Stimulated activated naive B cell treated with anti-CD40 and anti-IgM and Interleukin-4, amounts not matched to agents 10 μg/mL and 1 μg/mL and 100 μg/mL, for 72 hours (primary cell): ENCODE results near the gene SRPX2.
A peak's percentile ranks its signal among the peaks of the same experiment; 100 is the strongest.

Source experiments
- ATAC-seq, 2 donors: fragments of 150-1000 bp; cut with Tn5 transposase; replicated peaks; 2 replicates each; pipeline ENCODE4 v1.10.0; 2021; ENCODE audit warnings: moderate library complexity in 1 of 2
- DNase-seq: peaks from one replicate; pipeline ENCODE4 v3.0.0; 2021
- H3K27ac Mint-ChIP-seq: one replicate; pipeline ENCODE4 v1.8.0; 2022; ENCODE audit warnings: mild to moderate bottlenecking, mixed read lengths
- H3K27me3 Mint-ChIP-seq, 2 donors: one replicate each; pipeline ENCODE4 v1.8.0; 2022; ENCODE audit warnings: mixed read lengths in 2 of 2
- H3K36me3 Mint-ChIP-seq, 2 donors: one replicate each; pipeline ENCODE4 v1.8.0; 2022; ENCODE audit warnings: mixed read lengths in 2 of 2, mild to moderate bottlenecking in 1 of 2
- H3K4me1 Mint-ChIP-seq, 2 donors: one replicate each; pipeline ENCODE4 v1.8.0; 2022; ENCODE audit warnings: mixed read lengths in 2 of 2, mild to moderate bottlenecking in 1 of 2
- H3K4me3 Mint-ChIP-seq, 2 donors: one replicate each; pipeline ENCODE4 v1.8.0; 2022; ENCODE audit warnings: mild to moderate bottlenecking in 2 of 2, mixed read lengths in 2 of 2, moderate library complexity in 1 of 2
- H3K9me3 Mint-ChIP-seq, 2 donors: one replicate each; pipeline ENCODE4 v1.8.0; 2022; ENCODE audit warnings: mixed read lengths in 2 of 2, mild to moderate bottlenecking in 1 of 2

The SRPX2 gene

DNA sequence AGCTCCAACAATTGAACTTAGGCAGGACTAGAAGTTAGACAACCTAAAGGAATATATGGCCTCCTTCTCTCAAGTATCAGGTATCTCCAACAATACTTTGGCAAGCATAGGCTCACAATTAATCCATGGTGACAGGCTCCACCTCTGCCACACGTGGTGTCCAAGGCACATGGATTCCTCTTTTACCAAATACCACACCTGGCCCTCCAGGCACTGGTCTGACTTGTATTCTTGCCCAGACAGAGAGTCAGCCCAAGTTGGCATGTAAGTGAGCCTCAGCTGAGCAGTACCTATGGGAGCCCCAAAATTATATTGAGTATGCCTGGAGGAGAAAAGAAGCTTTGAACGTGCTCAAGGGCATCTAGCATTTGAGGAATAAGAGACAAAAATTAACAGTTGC, 19.6 kb downstream of the SRPX2 start:
- no peaks in the 10 kb centered on the region for H3K36me3 Mint-ChIP-seq
- H3K9me3 Mint-ChIP-seq: no peaks in the 10 kb centered on the region
- no peak for DNase-seq
- H3K27ac Mint-ChIP-seq: no peak overlapping the region
- H3K4me3 Mint-ChIP-seq: no peak overlapping the region
- no peak for ATAC-seq
- H3K4me1 Mint-ChIP-seq: peaks cover 7 to 9% of the 10 kb centered on the region in 2 donors
- peaks cover 40 to 42% of the 10 kb centered on the region in 2 donors for H3K27me3 Mint-ChIP-seq

- Mint-ChIP-seq H3K4me1 (peaks cover 11 to 13% of the 10 kb centered on the region in 2 donors), H3K9me3 (no peaks in the 10 kb centered on the region), H3K27me3 (peaks cover 4 to 19% of the 10 kb centered on the region in 2 donors), H3K4me3 (no peak overlapping the region), H3K36me3 (no peaks in the 10 kb centered on the region), H3K27ac (no peak overlapping the region)
- no peak for ATAC-seq
- DNase-seq: no peak
Observed at GRCh38 chrX:100672966-100673365, 29.0 kb downstream of the SRPX2 start.

DNA sequence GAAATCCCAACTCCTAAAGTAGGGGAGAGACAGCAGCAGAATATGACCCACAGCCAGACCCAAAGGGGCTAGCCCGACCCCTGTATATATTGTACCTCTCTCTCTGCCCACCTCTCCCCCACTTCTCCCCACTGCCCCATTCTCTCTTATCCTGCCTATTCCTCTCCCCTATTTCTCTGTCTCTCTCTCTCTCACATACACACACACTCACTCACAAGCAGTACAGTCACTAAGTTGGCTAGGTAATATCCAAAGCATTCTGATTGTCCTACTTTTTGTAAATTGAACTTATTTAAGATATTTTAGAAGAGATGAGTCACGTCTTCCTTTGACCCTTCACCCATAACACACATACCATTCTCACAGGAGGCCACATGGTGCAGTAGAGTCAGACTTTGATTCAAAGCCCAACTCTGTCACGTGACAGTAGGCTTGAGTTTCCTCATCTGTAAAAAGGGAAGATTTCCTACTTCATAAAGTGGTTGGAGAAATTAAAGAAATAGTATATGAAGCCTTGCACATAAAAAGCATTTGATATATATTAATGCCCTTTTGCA, 29.5 kb downstream of the SRPX2 start:
- no peak for DNase-seq
- H3K27ac Mint-ChIP-seq: no peak overlapping the region
- H3K27me3 Mint-ChIP-seq: peaks cover 4 to 16% of the 10 kb centered on the region in 2 donors
- H3K36me3 Mint-ChIP-seq: no peaks in the 10 kb centered on the region
- no peak for ATAC-seq
- H3K9me3 Mint-ChIP-seq: no peaks in the 10 kb centered on the region
- H3K4me1 Mint-ChIP-seq: peaks cover 11 to 13% of the 10 kb centered on the region in 2 donors
- H3K4me3 Mint-ChIP-seq: no peak overlapping the region

DNA sequence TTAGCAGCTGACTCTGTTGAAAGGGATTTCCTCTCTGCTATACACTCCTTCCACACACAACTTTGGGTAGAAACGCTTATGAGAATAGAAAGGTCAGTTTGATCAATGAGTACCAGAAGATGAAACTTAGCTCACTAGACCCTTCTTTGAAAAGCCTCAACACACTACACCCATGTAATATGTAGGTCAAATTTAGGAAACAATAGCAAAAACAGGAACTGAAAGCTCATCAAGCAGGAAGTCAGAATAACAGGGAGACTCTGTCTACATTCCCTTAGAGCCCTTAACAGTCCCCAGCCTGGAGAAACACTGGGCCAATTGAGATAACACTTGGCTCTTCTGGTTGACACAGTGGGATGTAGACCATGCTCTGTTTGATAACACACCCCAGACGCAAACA, 30.7 kb downstream of the SRPX2 start:
- Mint-ChIP-seq H3K4me3 (no peak overlapping the region), H3K9me3 (no peaks in the 10 kb centered on the region), H3K27ac (no peak overlapping the region), H3K4me1 (peaks cover 11 to 13% of the 10 kb centered on the region in 2 donors), H3K27me3 (peaks cover 4 to 10% of the 10 kb centered on the region in 2 donors), H3K36me3 (no peaks in the 10 kb centered on the region)
- DNase-seq: no peak
- ATAC-seq: peak; percentile 70 to 83

DNA sequence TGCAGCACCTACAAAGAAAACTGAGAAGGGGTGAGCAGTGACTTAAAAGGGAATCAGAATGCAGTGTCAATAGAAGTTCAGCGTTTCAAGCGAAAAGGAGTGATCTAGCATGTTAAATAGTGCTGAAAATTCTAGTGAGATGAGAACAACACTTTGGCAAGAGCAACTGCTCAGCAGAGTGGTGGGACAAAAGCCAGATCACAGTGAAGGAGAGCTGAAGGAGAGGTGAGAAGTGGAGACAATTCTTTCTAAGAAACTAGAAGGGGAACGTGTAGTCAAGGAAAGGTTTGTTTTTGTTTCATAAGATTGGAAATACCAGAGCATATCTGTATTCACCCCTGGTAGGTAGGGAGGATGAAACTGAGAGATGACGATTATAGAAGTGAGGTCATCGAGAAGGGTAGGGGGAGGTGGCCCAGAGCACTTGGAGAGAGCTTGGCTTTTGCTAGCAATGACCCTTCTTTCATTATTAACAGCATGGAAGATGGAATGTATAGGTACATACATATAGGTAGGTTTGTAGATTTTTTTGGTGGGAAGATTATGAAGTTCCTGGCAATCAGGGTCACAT, 33.7 kb downstream of the SRPX2 start:
- Mint-ChIP-seq H3K27me3 (peaks cover 4 to 8% of the 10 kb centered on the region in 2 donors), H3K4me3 (no peak overlapping the region)
- no peak for DNase-seq

GRCh38 chrX:100680756-100681155, 36.8 kb downstream of the SRPX2 start:
- no peak overlapping the region for H3K4me3 Mint-ChIP-seq
- no peak for DNase-seq
- peaks cover 4 to 8% of the 10 kb centered on the region in 2 donors for H3K27me3 Mint-ChIP-seq
- H3K27ac Mint-ChIP-seq: no peak overlapping the region
- H3K36me3 Mint-ChIP-seq: no peaks in the 10 kb centered on the region
- ATAC-seq: peak in 1 of 2 donors; percentile 22
- peaks cover 2 to 9% of the 10 kb centered on the region in 2 donors for H3K4me1 Mint-ChIP-seq
- H3K9me3 Mint-ChIP-seq: no peaks in the 10 kb centered on the region

More for the DNA sequence above, 33.7 kb downstream of the SRPX2 start:
- H3K36me3 Mint-ChIP-seq: no peaks in the 10 kb centered on the region
- H3K27ac Mint-ChIP-seq: no peak overlapping the region
- H3K9me3 Mint-ChIP-seq: no peaks in the 10 kb centered on the region
- peaks cover 11 to 16% of the 10 kb centered on the region in 2 donors for H3K4me1 Mint-ChIP-seq
- no peak for ATAC-seq

- Mint-ChIP-seq H3K27ac (no peak overlapping the region), H3K4me3 (no peak overlapping the region), H3K9me3 (no peaks in the 10 kb centered on the region), H3K36me3 (no peaks in the 10 kb centered on the region), H3K27me3 (peaks cover 4 to 8% of the 10 kb centered on the region in 2 donors), H3K4me1 (peaks cover 10 to 14% of the 10 kb centered on the region in 2 donors)
- no peak for DNase-seq
- no peak for ATAC-seq
Observed at GRCh38 chrX:100681599-100681998, 37.6 kb downstream of the SRPX2 start.

DNA sequence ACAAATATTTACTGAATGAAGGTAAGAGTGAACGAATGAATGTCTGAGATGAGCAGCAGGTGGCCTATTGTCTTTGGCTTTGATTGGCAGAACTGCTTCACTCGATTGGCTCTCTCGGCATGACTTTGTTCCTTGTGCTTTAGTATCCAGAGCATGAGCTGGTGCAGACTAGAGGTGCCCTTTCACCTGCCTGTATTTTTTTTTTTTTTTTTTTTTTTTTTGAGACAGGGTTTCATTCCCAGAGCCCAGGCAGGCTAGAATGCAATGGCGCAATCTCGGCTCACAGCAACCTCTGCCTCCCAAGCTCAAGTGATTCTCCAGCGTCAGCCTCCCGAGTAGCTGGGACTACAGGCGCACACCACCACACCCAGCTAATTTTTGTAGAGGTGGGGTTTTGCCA, 38.9 kb downstream of the SRPX2 start:
- DNase-seq: no peak
- H3K36me3 Mint-ChIP-seq: no peaks in the 10 kb centered on the region
- H3K4me1 Mint-ChIP-seq: peaks cover 24 to 25% of the 10 kb centered on the region in 2 donors
- peaks cover 0 to 4% of the 10 kb centered on the region in 2 donors for H3K27me3 Mint-ChIP-seq
- no peak for ATAC-seq
- H3K4me3 Mint-ChIP-seq: no peak overlapping the region
- H3K9me3 Mint-ChIP-seq: no peaks in the 10 kb centered on the region
- no peak overlapping the region for H3K27ac Mint-ChIP-seq

- Mint-ChIP-seq H3K27me3 (no peaks in the 10 kb centered on the region), H3K4me1 (peaks cover 26 to 27% of the 10 kb centered on the region in 2 donors), H3K36me3 (no peaks in the 10 kb centered on the region), H3K27ac (no peak overlapping the region), H3K4me3 (no peak overlapping the region), H3K9me3 (no peaks in the 10 kb centered on the region)
- ATAC-seq (peak; percentile 75 to 79), DNase-seq (peak; percentile 64)
Observed at GRCh38 chrX:100685284-100685996, 41.4 kb downstream of the SRPX2 start.

DNA sequence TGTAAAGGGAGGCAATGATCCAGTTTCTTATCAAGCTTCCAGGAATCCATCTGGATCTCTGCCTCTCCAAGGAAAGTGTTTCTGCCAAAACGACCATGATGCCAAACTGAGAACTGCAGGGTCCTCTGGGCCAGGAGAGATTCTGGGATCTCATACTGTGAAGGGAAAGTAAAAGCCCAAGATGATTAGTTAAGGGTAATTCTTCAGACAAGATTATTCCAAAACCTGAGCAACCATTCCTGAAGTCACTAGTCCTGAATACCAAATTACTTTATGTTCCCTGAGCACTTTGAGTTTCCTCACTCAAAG, 42.0 kb downstream of the SRPX2 start:
- no peak overlapping the region for H3K27ac Mint-ChIP-seq
- no peaks in the 10 kb centered on the region for H3K27me3 Mint-ChIP-seq

DNA sequence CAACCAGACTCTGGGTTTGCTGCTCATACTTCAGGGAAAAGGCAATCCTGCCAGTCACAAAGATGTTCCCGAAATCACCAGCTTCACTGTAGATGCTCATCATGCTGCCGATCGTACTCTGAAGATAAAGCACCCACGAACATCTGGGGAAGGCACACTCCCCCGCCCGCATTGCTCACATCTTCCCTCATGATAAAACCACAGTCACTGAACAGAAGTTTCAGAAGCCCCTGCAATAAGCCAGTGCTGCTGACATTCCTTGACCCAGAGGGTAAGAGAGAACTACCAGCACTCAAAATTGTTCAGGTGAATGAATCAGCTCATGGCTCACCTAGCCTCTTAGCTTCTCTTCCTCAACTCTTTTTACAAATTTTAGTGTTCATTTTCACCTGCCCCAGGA, 43.1 kb downstream of the SRPX2 start:
- Mint-ChIP-seq H3K4me1 (peaks cover 23 to 26% of the 10 kb centered on the region in 2 donors), H3K27ac (peak overlapping the region; percentile 44), H3K27me3 (no peaks in the 10 kb centered on the region), H3K36me3 (no peaks in the 10 kb centered on the region), H3K4me3 (peak overlapping the region in 1 of 2 donors; percentile 27), H3K9me3 (no peaks in the 10 kb centered on the region)
- DNase-seq: no peak
- ATAC-seq: peak; percentile 67 to 68

More for the DNA sequence above, 42.0 kb downstream of the SRPX2 start:
- Mint-ChIP-seq H3K9me3 (no peaks in the 10 kb centered on the region), H3K4me3 (no peak overlapping the region), H3K36me3 (no peaks in the 10 kb centered on the region), H3K4me1 (peaks cover 23 to 26% of the 10 kb centered on the region in 2 donors)
- ATAC-seq: no peak
- DNase-seq: no peak

DNA sequence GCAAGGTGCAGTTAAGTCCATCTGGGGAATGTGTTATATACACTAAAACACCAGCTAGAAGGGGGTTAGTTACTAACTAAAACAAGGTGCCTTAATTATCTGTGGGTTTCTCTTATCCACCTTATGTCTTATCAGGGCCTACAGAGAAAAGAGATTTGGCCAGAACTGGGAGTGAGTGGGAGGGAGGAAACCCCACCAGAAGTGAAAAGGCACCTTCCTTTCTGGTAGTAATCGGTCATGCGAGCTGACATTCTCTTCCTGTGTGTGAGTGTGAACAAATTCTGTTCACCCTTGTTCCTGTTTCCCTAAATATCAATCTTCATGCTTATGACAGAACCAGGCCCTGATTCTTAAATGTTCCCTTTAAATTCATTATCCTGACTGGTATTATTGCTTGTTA, 43.5 kb downstream of the SRPX2 start:
- H3K9me3 Mint-ChIP-seq: no peaks in the 10 kb centered on the region
- peak; percentile 78 to 87 for ATAC-seq
- DNase-seq: peak; percentile 21
- no peaks in the 10 kb centered on the region for H3K36me3 Mint-ChIP-seq
- peaks cover 0 to 1% of the 10 kb centered on the region in 2 donors for H3K27me3 Mint-ChIP-seq
- peaks cover 23 to 26% of the 10 kb centered on the region in 2 donors for H3K4me1 Mint-ChIP-seq
- H3K4me3 Mint-ChIP-seq: peak overlapping the region in 1 of 2 donors; percentile 27
- H3K27ac Mint-ChIP-seq: peak overlapping the region; percentile 44

DNA sequence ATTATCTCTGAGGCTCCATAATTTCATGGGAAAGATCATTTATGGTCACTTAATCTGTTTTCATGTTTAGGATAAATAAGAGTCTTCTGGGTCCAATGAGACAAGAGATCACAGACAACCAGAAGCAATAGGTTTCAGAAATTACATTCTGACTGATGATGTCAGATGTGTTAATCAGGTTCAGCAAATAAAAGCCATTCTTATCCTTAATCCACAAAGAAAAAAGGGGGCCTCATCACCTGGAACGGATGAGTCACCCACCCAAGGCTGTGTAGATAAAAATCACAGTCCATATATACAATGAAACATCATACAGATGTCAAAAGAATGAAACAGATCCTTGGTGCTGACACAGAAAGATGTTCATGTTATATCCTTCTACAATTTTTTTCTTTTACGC, 51.3 kb downstream of the SRPX2 start:
- H3K36me3 Mint-ChIP-seq: no peaks in the 10 kb centered on the region

GRCh38 chrX:100695991-100696390, 52.0 kb downstream of the SRPX2 start:
- H3K9me3 Mint-ChIP-seq: no peaks in the 10 kb centered on the region
- H3K4me3 Mint-ChIP-seq: no peak overlapping the region
- H3K36me3 Mint-ChIP-seq: no peaks in the 10 kb centered on the region
- H3K4me1 Mint-ChIP-seq: no peaks in the 10 kb centered on the region
- H3K27ac Mint-ChIP-seq: no peak overlapping the region
- peaks cover 0 to 20% of the 10 kb centered on the region in 2 donors for H3K27me3 Mint-ChIP-seq
- ATAC-seq: no peak
- no peak for DNase-seq

More for the DNA sequence above, 51.3 kb downstream of the SRPX2 start:
- H3K27me3 Mint-ChIP-seq: peaks cover 0 to 18% of the 10 kb centered on the region in 2 donors
- no peak for DNase-seq
- ATAC-seq: no peak
- H3K4me3 Mint-ChIP-seq: no peak overlapping the region
- H3K9me3 Mint-ChIP-seq: no peaks in the 10 kb centered on the region
- no peak overlapping the region for H3K27ac Mint-ChIP-seq
- no peaks in the 10 kb centered on the region for H3K4me1 Mint-ChIP-seq
